Measurements from ENCODE around the gene PRIM1. TPM values are rescaled to one million over a fixed set of nuclear protein-coding genes. Genes with fewer than 3 reads are reported as not detected.

Gene PRIM1
- total and polyA plus RNA-seq, 2 of the 13 experiments (the other 11 are each of a cell fraction or from before 2014, with no cell fraction given) = 30.0 to 47.3 TPM

- TF ChIP-seq ZBTB25 (CRISPR knock-in tag; IDR thresholded peaks at IDR 0.05) (peak; percentile 94), GZF1 (CRISPR knock-in tag; IDR thresholded peaks at IDR 0.05) (peak; percentile 84; the same call in 1 of the 2 replicates), BCL3 (CRISPR knock-in tag; IDR thresholded peaks at IDR 0.05) (peak; percentile 70; the same call in 1 of the 2 replicates), IRF1 (CRISPR knock-in tag; IDR thresholded peaks at IDR 0.05; ENCODE audit: low read depth) (peak; percentile 75; the same call in 1 of the 2 replicates), ZNF597 (CRISPR knock-in tag; IDR thresholded peaks at IDR 0.05) (no peak), MBD4 (IDR thresholded peaks at IDR 0.05; ENCODE audit: borderline replicate concordance, low read length) (no peak), ATF1 (CRISPR knock-in tag; IDR thresholded peaks at IDR 0.05) (peak; percentile 52; the same call in 1 of the 2 replicates), MAZ (IDR thresholded peaks at IDR 0.05; ENCODE audit: borderline replicate concordance, low read depth, low read length) (peak; percentile 66; the same call in 1 of the 2 replicates), MAZ (CRISPR knock-in tag; IDR thresholded peaks at IDR 0.05; ENCODE audit: low read depth) (peak; percentile 72), KDM2A (CRISPR knock-in tag; IDR thresholded peaks at IDR 0.05; ENCODE audit: borderline replicate concordance, low read depth) (peak; percentile 90; the same call in 1 of the 2 replicates), ZMAT5 (CRISPR knock-in tag; IDR thresholded peaks at IDR 0.05; ENCODE audit: borderline replicate concordance, low read depth) (0 out of 2 replicates have a peak, but pooled peaks have one; percentile 87), ZNF639 (CRISPR knock-in tag; conservative IDR thresholded peaks at IDR 0.05) (peak; percentile 65), ZFP36L2 (CRISPR knock-in tag; IDR thresholded peaks at IDR 0.05) (no peak; the same call in 1 of the 2 replicates), ZIK1 (CRISPR knock-in tag; IDR thresholded peaks at IDR 0.05; ENCODE audit: borderline replicate concordance, low read depth) (peak; percentile 61; the same call in 1 of the 2 replicates), TBP (CRISPR knock-in tag; IDR thresholded peaks at IDR 0.05) (no peak), ZSCAN22 (CRISPR knock-in tag; IDR thresholded peaks at IDR 0.05) (peak; percentile 28; the same call in 1 of the 2 replicates), ZNF432 (CRISPR knock-in tag; IDR thresholded peaks at IDR 0.05; ENCODE audit: borderline replicate concordance) (no peak)
Measured at GRCh38 chr12:56724972-56725722, 27.0 kb downstream of the PRIM1 start, which contains the start of gene NACA (continued).
